GM13976 (cell line): ENCODE data around the gene SGF29.

Experiments
- DNase-seq: peaks from one replicate; pipeline ENCODE4 v3.0.0; 2012; ENCODE audit warnings: low spot score
- CTCF ChIP-seq: IDR thresholded peaks from 2 replicates; pipeline ENCODE4 v1.5.1; 2012; ENCODE audit warnings: borderline replicate concordance, mild to moderate bottlenecking; ENCODE audit not compliant: insufficient read depth; ENCODE audit errors: extremely low read depth, missing control alignments, control extremely low read depth
- in situ Hi-C: fragments of 300-500 bp; cut with MboI; formaldehyde crosslinking; loops from one replicate; pipeline ENCODE4 v1.12.0; 2022; ENCODE audit warnings: low sequenced_read_pairs, mixed read lengths, inconsistent platforms; ENCODE audit not compliant: unreplicated experiment

Gene SGF29

GRCh38 chr16:28534542-28535373 lies 19.0 kb upstream of the SGF29 start:
- no peak for TF ChIP-seq CTCF
- in situ Hi-C loops = loop anchor here (25.0 kb wide), 1 partner anchor 247 kb away; the partner anchor contains the start of gene SBK1
- no peak for DNase-seq

GRCh38 chr16:28537076-28537475 lies 16.6 kb upstream of the SGF29 start:
- TF ChIP-seq CTCF = no peak
- DNase-seq = no peak
- in situ Hi-C loops = loop anchor here (25.0 kb wide), 1 partner anchor 250 kb away; the partner anchor contains the start of gene SBK1

- no peak for TF ChIP-seq CTCF
- in situ Hi-C loops = loop anchor here (25.0 kb wide), 1 partner anchor 251 kb away; the partner anchor contains the start of gene SBK1
- no peak for DNase-seq
These were observed 15.6 kb upstream of the SGF29 start for GRCh38 chr16:28537964-28538732.

- in situ Hi-C loops = loop anchor here (25.0 kb wide), 1 partner anchor 252 kb away; the partner anchor contains the start of gene SBK1
- TF ChIP-seq CTCF = no peak
- no peak for DNase-seq
These were observed 14.8 kb upstream of the SGF29 start, which contains the start of gene NUPR1 for GRCh38 chr16:28538733-28539596. Gene NUPR1, minus strand, starts transcription at chr16:28538974. Its CDS starts 67 bp downstream, at chr16:28538907.

GRCh38 chr16:28540346-28540745 lies 13.4 kb upstream of the SGF29 start:
- no peak for DNase-seq
- TF ChIP-seq CTCF = no peak
- in situ Hi-C loops = loop anchor here (25.0 kb wide), 1 partner anchor 253 kb away; the partner anchor contains the start of gene SBK1
